K562 (cell line): ENCODE measurements around the gene RARG. TPM values are rescaled to one million over a fixed set of nuclear protein-coding genes. Genes with fewer than 3 reads are reported as not detected.
A peak's percentile ranks its signal among the peaks of the same experiment; 100 is the strongest.

Experiments used
- AFF1 ChIP-seq, 2 experiments: fragments of 450-650 bp; IDR thresholded peaks; 2 replicates each; pipeline ENCODE4 v1.6.1; 2018; ENCODE audit warnings: mild to moderate bottlenecking in 2 of 2, low read depth in 1 of 2; ENCODE audit not compliant: partially characterized antibody in 2 of 2
- C11orf30 ChIP-seq: fragments of 450-650 bp; IDR thresholded peaks from 2 replicates; pipeline ENCODE4 v1.6.1; 2016; ENCODE audit warnings: low read depth, mild to moderate bottlenecking
- CHD4 ChIP-seq: fragments of 200-600 bp; sonication (generic); IDR thresholded peaks from 3 replicates; pipeline ENCODE4 v1.6.1; 2012; ENCODE audit warnings: low read depth, mild to moderate bottlenecking, mixed read lengths, low read length, inconsistent platforms; ENCODE audit not compliant: insufficient read depth, insufficient replicate concordance, poor library complexity, severe bottlenecking
- CREB1 ChIP-seq, 2 experiments: sonication (generic) in 1 of 2; formaldehyde crosslinking in 1 of 2; IDR thresholded peaks; 2 replicates each; pipeline versions ENCODE4 v1.6.1 to v1.8.0; 2012 to 2022; ENCODE audit warnings: inconsistent platforms in 1 of 2, mild to moderate bottlenecking in 1 of 2, missing genetic modification reagents in 1 of 2, moderate library complexity in 1 of 2
- CXXC5 ChIP-seq: fragments of 250-450 bp; sonication (Bioruptor Pico); IDR thresholded peaks from 2 replicates; pipeline ENCODE4 v1.8.0; 2022; ENCODE audit warnings: inconsistent platforms, mild to moderate bottlenecking, moderate library complexity
- ETV1 ChIP-seq: fragments of 450-650 bp; conservative IDR thresholded peaks from 2 replicates; pipeline ENCODE4 v1.6.1; 2016; ENCODE audit warnings: missing genetic modification characterization, control low read depth, low read depth, missing compliant biosample characterization
- HNRNPK ChIP-seq: fragments of 200-400 bp; formaldehyde crosslinking; IDR thresholded peaks from one replicate; pipeline ENCODE4 v1.6.1; 2018; ENCODE audit warnings: mild to moderate bottlenecking, low read depth, low read length; ENCODE audit not compliant: poor library complexity, severe bottlenecking
- NONO ChIP-seq, 2 experiments: fragments of 200-400 bp in 1 of 2; fragments of 450-650 bp in 1 of 2; formaldehyde crosslinking in 1 of 2; IDR thresholded peaks; 2 replicates each; pipeline ENCODE4 v1.6.1; 2017; ENCODE audit warnings: low read depth in 2 of 2, mild to moderate bottlenecking in 2 of 2, moderate library complexity in 2 of 2, low read length in 1 of 2
- RCOR1 ChIP-seq, 2 experiments: IDR thresholded peaks; 2 replicates each; pipeline ENCODE4 v1.6.1; 2012; ENCODE audit warnings: low read depth in 2 of 2, low read length in 2 of 2, borderline replicate concordance in 1 of 2, improper control_type of control experiment in 1 of 2
- RHOXF2B ChIP-seq: fragments of 250-450 bp; sonication (Bioruptor Pico); conservative IDR thresholded peaks from 2 replicates; pipeline ENCODE4 v1.5.1; 2021
- SMARCA4 ChIP-seq: fragments of 450-650 bp; IDR thresholded peaks from 2 replicates; pipeline ENCODE4 v1.6.1; 2016
- SRSF3 ChIP-seq: fragments of 200-400 bp; formaldehyde crosslinking; IDR thresholded peaks from 2 replicates; pipeline ENCODE4 v1.6.1; 2016; ENCODE audit warnings: mild to moderate bottlenecking, low read length, moderate library complexity; ENCODE audit not compliant: insufficient read depth
- TAL1 ChIP-seq: fragments of 450-650 bp; IDR thresholded peaks from 2 replicates; pipeline ENCODE4 v1.6.1; 2016; ENCODE audit warnings: mild to moderate bottlenecking
- TARDBP ChIP-seq: fragments of 450-650 bp; IDR thresholded peaks from 2 replicates; pipeline ENCODE4 v1.6.1; 2016
- ZFX ChIP-seq: sonication (generic); formaldehyde crosslinking; IDR thresholded peaks from 2 replicates; pipeline ENCODE4 v1.8.0; 2022; ENCODE audit warnings: mild to moderate bottlenecking, missing genetic modification reagents, moderate library complexity
- ZNF12 ChIP-seq: sonication (generic); formaldehyde crosslinking; IDR thresholded peaks from 2 replicates; pipeline ENCODE4 v1.4.0; 2020; ENCODE audit warnings: mild to moderate bottlenecking, missing genetic modification reagents
- ZNF583 ChIP-seq: fragments of 250-450 bp; sonication (Bioruptor Pico); IDR thresholded peaks from 2 replicates; pipeline ENCODE4 v1.4.0; 2020
- polyA plus RNA-seq, 8 experiments: library from polyadenylated mRNA; depleted of rRNA in 4 of 8; stranded (reverse) in 5 of 8; unstranded in 3 of 8; fragments of >200 nt; fragmentation: Nextera tagmentation in 2 of 8; fragmentation: Illumina TruSeq in 1 of 8; extraction: Ambion mirVana in 2 of 8; extraction: Trizol in 1 of 8; gene quantifications; 2 replicates each; pipeline versions ENCODE4 v1.2.1 to v1.2.3, GENCODE V29; 2011 to 2014; ENCODE audit warnings: inconsistent platforms in 1 of 8, missing spikeins in 1 of 8
- total RNA-seq, 7 experiments: library from RNA; depleted of rRNA in 6 of 7; stranded (reverse); fragments of >200 nt in 6 of 7; fragmentation: Illumina TruSeq in 2 of 7; extraction: Trizol in 2 of 7; gene quantifications; 2 replicates each; pipeline versions ENCODE4 v1.2.1 to v1.2.3, GENCODE V29; 2011 to 2021; ENCODE audit warnings: low replicate concordance in 1 of 7
- TF ChIP-seq, protein P1 (sequence below): IDR thresholded peaks from 3 replicates; pipeline ENCODE4 v1.6.1; 2011; ENCODE audit warnings: borderline replicate concordance, mild to moderate bottlenecking, moderate library complexity; ENCODE audit not compliant: insufficient read length; ENCODE audit errors: extremely low read depth
- TF ChIP-seq, protein P2 (sequence below), 2 experiments: fragments of 450-650 bp; IDR thresholded peaks; 2 replicates each; pipeline ENCODE4 v1.6.1; 2016

RARG gene
- total and polyA plus RNA-seq, 9 of the 15 experiments (the other 6 are each of a cell fraction or from before 2014, with no cell fraction given): 0.18 to 7.6 (median 3.8) TPM

- TF ChIP-seq AFF1 (IDR thresholded peaks at IDR 0.05; ENCODE audit: low read depth in 1 of 2, partially characterized antibody in 2 of 2): peak in 1 of 2 experiments; percentile 89
- 0 out of 4 replicates have a peak, but pooled peaks of 1 of the 2 experiments have one; percentile 1 for TF ChIP-seq RCOR1 (IDR thresholded peaks at IDR 0.05; ENCODE audit: borderline replicate concordance in 1 of 2, low read depth in 2 of 2, low read length in 2 of 2)
- TF ChIP-seq ZNF12 (CRISPR knock-in tag): 0 out of 2 replicates have a peak, but pooled peaks have one; percentile 49
- peak; percentile 97 for TF ChIP-seq CXXC5
- TF ChIP-seq HNRNPK: no peak
- TF ChIP-seq ZNF583 (CRISPR knock-in tag): no peak
- TF ChIP-seq NONO (IDR thresholded peaks at IDR 0.05; ENCODE audit: low read depth in 2 of 2, low read length in 1 of 2): no peak
- TF ChIP-seq, protein P1, sequence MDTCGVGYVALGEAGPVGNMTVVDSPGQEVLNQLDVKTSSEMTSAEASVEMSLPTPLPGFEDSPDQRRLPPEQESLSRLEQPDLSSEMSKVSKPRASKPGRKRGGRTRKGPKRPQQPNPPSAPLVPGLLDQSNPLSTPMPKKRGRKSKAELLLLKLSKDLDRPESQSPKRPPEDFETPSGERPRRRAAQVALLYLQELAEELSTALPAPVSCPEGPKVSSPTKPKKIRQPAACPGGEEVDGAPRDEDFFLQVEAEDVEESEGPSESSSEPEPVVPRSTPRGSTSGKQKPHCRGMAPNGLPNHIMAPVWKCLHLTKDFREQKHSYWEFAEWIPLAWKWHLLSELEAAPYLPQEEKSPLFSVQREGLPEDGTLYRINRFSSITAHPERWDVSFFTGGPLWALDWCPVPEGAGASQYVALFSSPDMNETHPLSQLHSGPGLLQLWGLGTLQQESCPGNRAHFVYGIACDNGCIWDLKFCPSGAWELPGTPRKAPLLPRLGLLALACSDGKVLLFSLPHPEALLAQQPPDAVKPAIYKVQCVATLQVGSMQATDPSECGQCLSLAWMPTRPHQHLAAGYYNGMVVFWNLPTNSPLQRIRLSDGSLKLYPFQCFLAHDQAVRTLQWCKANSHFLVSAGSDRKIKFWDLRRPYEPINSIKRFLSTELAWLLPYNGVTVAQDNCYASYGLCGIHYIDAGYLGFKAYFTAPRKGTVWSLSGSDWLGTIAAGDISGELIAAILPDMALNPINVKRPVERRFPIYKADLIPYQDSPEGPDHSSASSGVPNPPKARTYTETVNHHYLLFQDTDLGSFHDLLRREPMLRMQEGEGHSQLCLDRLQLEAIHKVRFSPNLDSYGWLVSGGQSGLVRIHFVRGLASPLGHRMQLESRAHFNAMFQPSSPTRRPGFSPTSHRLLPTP: no peak
- peak; percentile 62 for TF ChIP-seq SMARCA4
- peak; percentile 43; the same call in 1 of the 2 replicates for TF ChIP-seq ETV1 (tag)
- peak; percentile 17 for TF ChIP-seq CHD4
- TF ChIP-seq, protein P2, sequence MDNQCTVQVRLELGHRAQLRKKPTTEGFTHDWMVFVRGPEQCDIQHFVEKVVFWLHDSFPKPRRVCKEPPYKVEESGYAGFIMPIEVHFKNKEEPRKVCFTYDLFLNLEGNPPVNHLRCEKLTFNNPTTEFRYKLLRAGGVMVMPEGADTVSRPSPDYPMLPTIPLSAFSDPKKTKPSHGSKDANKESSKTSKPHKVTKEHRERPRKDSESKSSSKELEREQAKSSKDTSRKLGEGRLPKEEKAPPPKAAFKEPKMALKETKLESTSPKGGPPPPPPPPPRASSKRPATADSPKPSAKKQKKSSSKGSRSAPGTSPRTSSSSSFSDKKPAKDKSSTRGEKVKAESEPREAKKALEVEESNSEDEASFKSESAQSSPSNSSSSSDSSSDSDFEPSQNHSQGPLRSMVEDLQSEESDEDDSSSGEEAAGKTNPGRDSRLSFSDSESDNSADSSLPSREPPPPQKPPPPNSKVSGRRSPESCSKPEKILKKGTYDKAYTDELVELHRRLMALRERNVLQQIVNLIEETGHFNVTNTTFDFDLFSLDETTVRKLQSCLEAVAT (IDR thresholded peaks at IDR 0.05): peak in 1 of 2 experiments; percentile 55; a peak in 2 of 4 replicates
- TF ChIP-seq TARDBP: peak; percentile 65; the same call in 1 of the 2 replicates
- TF ChIP-seq CREB1 (IDR thresholded peaks at IDR 0.05): peak; percentile 63
- TF ChIP-seq CREB1 (CRISPR knock-in tag; IDR thresholded peaks at IDR 0.05): peak; percentile 77
- TF ChIP-seq ZFX (CRISPR knock-in tag): peak; percentile 86
- peak; percentile 70; the same call in 1 of the 2 replicates for TF ChIP-seq TAL1
- no peak for TF ChIP-seq C11orf30
- TF ChIP-seq RHOXF2B: no peak
- no peak for TF ChIP-seq SRSF3
Measured at GRCh38 chr12:53267999-53268629, 36.1 kb upstream of the RARG start, which contains the start of gene ESPL1 (continued).
